COLO668 (cell line): Measurements from ENCODE around the gene GRIFIN.

Experiments
- DNase-seq: peaks from one replicate; lab custom pipeline; 2025; ENCODE audit not compliant: unreplicated experiment; lab: John Stamatoyannopoulos, UW

GRIFIN gene

DNA sequence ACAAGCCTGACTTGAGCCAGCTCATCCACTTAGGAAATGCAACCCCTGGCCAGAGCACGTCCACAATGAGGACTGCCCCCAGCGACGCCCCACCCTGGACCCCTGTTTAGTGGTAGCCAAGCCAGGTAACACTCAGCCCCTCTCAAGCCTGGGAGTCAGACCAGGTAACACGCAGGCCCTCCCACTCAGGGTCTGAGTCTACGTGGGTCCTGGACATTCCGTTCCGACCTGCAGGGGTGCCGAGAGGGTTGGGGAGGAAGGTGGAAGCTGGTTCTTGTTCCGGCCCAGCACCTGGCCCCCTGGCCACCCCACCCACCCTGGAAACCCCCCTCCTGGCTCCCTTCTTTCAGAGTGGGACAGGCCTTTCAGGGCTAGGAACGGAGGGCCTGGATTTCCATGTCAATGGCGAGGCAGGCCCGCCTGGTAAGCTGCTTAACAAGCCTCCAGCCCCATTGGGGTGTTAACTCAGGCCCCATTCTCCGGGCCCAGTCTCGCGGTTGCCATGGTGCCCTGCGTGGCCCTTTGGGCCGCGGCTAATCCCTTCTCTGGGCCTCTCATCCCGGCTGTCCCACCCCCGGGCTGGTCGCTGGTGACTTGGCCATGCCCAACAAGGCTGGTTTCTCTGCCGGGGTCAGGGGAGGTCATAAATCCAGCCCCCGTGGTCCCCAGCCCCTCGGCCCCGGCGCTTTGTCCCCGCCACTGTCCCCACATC lies 23.7 kb upstream of the GRIFIN start:
- no peak for DNase-seq

DNA sequence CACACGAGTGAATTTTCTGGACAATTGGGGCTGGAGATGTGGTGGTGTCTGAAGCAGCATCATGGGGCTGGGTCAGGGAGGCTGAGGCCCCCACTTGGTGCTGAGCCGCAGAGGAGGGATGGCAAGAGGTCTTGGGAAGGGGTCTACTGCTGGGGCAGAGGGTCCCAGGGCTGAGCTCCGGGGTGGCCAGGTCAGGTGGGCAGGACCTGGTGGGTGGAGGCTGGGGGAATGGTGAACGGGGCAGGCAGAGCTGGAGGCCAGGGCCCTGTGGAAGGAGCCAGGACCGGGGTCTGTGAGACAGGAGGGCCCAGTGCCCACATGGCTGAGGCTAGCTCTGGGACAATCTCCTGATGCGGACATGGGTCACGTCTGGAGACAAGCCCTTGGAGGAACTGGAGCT lies 23.0 kb upstream of the GRIFIN start:
- no peak for DNase-seq

DNA sequence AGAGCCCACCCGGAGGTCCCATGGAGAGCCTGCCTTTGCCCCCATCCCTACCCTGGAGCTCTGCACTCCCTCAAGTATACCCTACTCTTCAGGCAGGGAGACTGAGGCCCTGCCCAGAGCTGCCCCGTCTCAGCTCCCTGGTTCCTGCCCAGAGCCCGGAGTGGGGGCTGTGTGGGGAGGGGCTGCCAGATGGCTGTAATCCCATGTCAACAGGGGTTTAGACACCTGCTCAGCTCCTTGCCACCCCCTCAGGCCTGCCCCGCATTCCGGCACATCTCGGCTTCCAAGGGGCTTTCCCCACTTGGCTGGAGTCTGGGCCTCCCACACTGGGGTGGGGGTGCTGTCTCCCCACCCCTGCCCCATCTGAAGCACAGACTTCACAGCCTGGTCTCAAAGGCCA lies 22.5 kb upstream of the GRIFIN start:
- no peak for DNase-seq

GRCh38 chr7:2497500-2498336 lies 21.5 kb upstream of the GRIFIN start:
- DNase-seq = peak; percentile 60

- DNase-seq = no peak
Measured at GRCh38 chr7:2497065-2497464, 20.9 kb upstream of the GRIFIN start.

- DNase-seq = no peak
Measured at GRCh38 chr7:2496375-2496774, 20.2 kb upstream of the GRIFIN start.

DNA sequence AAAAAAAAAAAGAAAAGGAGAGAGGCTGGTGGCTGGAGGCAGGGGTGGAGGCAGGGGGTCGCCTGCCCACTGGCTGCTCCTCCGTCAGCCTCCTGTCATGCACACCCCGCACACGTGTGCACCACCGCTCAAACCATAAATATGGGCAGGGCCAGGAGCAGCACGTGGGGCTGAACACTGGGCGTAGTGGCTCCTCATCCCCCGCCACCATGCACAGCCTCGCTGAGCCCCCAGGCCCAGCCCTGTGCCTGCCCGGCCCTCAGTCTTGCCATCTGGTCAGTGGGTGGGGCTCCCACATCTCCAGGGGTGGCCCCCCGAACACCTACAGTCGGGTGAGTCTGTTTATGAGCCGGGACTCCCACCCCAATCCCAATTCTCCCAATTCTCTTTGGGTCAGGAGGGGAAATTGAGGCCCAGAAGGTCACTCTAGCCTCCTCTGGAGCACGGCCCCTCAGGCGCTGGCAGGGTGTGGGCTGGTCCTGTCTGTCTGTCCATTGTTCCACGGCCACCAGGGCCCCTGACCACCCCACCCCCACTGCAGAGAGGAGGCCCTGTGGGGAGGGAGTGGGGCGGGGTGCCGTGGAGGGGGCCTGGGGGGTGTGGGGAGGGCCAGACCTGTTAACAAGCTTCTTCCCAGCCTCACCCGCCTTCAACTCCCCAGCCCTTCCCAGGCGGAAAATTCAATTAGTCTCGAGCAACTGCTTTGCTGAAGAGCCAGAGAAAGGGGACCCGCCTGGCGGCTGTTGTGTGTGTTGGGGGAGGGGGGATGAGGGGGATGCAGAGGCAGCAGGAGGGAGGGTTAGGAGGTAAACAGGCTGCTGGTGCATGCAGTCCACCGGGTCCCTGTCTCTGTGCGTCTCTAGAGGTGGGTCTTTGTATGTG lies 19.5 kb upstream of the GRIFIN start:
- DNase-seq = no peak

DNA sequence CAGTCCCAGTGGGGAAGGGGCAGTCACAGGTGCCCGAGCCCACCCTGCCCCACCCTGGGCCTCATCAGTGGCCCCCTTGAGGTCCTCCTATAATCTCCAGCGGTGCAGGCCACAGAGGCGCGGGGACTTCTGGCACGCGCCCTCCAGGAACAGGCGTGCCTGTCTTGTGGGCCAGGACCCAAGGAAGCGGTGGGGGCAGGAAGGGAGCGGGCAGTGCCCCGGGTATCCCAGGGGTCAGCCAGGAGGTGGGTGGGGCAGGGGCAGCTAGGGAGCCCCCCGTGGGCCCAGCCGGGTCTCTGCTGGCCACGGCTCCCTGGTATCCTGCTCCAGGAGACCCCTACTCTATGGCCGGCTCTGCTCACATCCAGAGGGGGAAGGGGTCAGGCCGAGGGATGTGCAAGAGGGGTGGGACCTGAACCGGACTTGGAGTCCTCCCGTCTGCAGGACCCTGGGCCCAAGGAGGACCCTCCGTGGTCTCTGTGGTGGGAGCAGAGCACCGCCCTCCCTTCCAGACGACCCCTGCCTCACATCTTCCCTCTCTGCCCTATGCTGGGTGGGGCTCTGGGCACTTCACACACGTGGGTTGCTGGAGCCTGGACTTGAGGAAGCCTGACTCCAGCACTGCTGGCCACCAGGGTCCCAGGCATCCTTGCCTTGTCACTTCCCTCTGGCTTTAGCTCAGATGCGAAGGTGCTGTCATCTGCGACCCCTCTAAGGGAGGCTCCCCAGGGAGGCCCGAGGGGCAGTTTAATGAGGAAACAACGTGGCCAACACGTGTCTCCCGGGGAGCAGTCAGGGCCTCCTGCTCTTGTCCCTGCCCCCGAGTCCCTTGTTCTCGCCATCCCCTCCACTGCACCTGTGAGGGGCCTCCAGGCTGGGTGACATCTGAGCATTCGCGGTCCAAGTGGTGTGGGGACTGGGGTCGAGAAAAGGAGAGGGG lies 18.3 kb upstream of the GRIFIN start:
- DNase-seq = no peak

- DNase-seq = no peak
Measured at GRCh38 chr7:2493205-2494164, 17.3 kb upstream of the GRIFIN start.

DNA sequence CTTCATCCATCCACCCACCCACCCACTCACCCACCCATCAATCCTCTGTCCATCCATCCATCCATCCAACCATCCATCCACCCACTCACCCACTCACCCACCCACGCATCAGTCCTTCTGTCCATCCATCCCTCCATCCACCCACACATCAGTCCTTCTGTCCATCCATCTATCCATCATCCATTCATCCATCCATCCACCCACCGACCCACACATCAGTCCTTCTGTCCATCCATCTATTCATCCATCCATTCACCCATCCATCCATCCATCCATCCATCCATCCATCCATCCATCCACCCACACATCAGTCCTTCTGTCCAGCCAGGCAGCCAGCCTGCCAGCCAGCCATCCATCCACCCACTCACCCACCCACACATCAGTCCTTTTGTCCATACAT lies 15.8 kb upstream of the GRIFIN start:
- no peak for DNase-seq

DNA sequence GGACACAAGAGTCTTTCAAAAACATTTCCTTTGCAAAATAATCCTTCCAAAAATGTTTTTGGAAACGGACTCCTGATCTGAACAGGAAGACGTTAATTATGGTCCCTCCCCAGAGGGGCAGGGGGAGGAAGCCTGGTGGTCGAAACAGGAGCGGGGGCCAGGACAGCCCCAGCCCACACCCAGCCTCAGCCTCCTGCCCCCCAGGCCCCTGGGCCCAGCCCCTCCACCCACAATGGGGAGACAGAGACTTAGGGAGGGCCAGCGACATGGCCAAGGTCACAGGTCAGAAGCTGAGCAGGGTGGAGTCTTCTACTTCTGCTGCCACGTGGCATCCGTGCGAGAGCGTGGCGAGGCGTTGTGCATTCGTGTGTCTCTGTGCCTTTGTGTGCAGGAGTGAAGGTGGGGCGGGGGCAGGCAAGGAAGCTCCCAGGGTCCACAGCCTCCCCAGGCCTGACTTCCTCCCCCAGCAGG lies 14.0 kb upstream of the GRIFIN start:
- no peak for DNase-seq

GRCh38 chr7:2488681-2489080 lies 12.5 kb upstream of the GRIFIN start:
- DNase-seq = no peak

DNA sequence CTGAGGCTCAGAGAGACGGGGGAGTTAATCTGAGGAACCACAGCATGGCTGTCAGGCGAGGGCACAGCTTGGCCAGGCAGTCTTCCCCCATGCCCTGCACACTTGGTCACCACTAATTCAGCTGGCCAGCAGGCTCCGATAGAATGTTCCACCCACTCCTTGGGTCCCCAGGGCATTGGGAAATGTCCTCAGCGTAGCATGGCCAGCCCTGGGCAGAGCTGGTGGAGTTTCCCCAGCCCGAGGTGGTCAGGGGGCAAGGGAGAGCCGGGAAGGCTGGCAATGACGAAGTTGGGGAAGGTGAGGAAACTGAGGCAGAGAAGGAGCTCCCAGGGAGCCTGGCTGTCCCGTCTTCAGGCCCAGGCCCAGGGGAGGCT lies 12.1 kb upstream of the GRIFIN start:
- DNase-seq = no peak

- DNase-seq = no peak
Measured at GRCh38 chr7:2487586-2488271, 11.5 kb upstream of the GRIFIN start.

DNA sequence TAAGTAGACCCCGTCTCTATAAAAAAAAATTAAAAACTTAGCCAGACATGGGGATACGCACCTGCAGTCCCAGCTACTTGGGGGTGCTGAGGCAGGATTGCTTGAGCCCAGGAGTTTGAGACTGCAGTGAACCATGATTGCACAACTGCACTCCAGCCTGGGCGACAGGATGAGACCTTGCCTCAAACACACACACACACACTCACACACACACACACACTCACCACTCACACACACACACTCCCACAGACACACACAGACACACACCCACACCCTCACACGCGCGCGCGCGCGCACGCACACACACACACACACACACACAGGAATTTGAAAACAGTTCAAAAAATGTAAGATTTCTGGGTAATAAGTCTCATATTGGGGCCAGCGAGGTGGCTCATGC lies 8.7 kb upstream of the GRIFIN start:
- no peak for DNase-seq

- DNase-seq = peak; percentile 57
Measured at GRCh38 chr7:2483494-2483893, 7.3 kb upstream of the GRIFIN start.

DNA sequence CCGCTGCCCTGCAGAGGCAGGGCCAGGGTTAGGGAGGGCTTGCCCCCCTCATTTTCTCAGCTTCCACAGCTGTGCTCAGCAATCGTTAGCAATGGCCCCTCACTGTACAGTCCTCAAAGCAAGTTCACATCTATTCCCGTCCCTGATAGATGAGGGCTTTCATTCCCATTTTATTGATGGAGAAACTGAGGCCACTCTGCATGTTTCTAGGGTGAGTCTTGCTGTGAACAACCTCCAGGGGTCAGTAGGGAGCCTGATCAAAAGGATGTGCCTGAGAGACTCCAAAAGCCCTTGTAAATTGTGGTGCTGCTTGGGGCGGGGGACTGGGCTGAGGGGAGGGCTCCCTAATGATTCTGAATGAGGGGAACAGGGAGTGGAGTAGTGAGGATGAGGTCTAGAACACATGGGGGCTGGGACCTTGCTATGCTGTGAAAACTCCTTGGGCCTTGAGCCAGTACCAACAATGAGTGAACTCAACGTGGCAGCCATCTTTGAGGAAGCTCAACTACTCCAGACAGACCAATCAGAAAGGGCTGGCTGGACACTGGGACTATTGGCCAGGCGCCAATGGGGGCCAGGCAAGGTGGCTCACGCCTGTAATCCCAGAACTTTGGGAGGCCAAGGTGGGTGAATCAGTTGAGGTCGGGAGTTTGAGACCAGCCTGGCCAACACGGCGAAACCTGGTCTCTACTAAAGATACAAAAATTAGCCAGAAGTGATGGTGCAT lies 6.7 kb upstream of the GRIFIN start:
- DNase-seq = no peak

- DNase-seq = no peak
Measured at GRCh38 chr7:2481195-2481594, 5.0 kb upstream of the GRIFIN start.
